Activated naive CD4-positive, alpha-beta T cell treated with anti-CD3 and anti-CD28 coated beads, Interleukin-2, amount 10 ng/mL, durations not matched to agents 7 days and 5 days (primary cell): ENCODE results near the gene TBC1D8.
"Not testable (repeated sequence)": the region's sequence is repeated elsewhere in the genome, so short reads cannot be mapped to it uniquely, and the experiment has no call there.

Source experiments
- CTCF ChIA-PET: fragments of 350-600 bp; sonication (Branson Sonifier 250); formaldehyde crosslinking; loops from one replicate; lab custom pipeline; 2021; ENCODE audit warnings: antibody characterized with exemption; lab: Charles Lee
- DNase-seq: peaks from one replicate; pipeline ENCODE4 v3.0.0-alpha.2; 2020
- H3K27ac Mint-ChIP-seq: one replicate; pipeline ENCODE4 v1.8.0; 2021; ENCODE audit warnings: mild to moderate bottlenecking, moderate library complexity, mixed read lengths
- H3K27me3 Mint-ChIP-seq: one replicate; pipeline ENCODE4 v1.8.0; 2021; ENCODE audit warnings: mild to moderate bottlenecking, mixed read lengths
- H3K36me3 Mint-ChIP-seq: one replicate; pipeline ENCODE4 v1.8.0; 2021; ENCODE audit warnings: mixed read lengths
- H3K4me1 Mint-ChIP-seq: one replicate; pipeline ENCODE4 v1.8.0; 2021; ENCODE audit warnings: mixed read lengths
- H3K4me3 Mint-ChIP-seq: one replicate; pipeline ENCODE4 v1.8.0; 2021; ENCODE audit warnings: mild to moderate bottlenecking, moderate library complexity, mixed read lengths
- H3K9me3 Mint-ChIP-seq: one replicate; pipeline ENCODE4 v1.8.0; 2021; ENCODE audit warnings: mixed read lengths

Gene TBC1D8

DNA sequence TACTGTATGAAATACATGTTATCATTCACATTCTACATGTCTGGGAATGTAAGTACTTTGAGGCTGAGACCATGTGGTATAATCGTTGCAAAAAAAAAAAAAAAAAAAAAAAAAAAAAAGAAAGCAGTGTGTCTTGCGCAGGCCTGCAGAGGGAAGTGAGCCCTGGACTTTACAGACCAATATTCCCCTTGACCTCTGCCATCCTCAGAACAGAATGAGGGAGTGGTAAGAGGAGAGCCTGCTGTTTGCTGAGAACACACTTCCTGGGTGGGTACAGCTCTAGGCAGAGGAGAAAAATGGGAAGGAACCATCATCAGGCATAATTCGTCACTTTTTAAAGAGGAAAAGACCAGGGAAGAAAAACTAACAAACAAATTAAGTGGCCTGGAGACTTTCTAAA is 28.8 kb upstream of the TBC1D8 start:
- H3K36me3 Mint-ChIP-seq = no peaks in the 10 kb centered on the region
- CTCF ChIA-PET = interaction anchor here (0.7 to 1.1 kb wide), 2 partner anchors 24 to 167 kb away, joined by 3 read pairs; no protein-coding TSS in a partner anchor
- H3K4me1 Mint-ChIP-seq = no peaks in the 10 kb centered on the region
- no peak overlapping the region for H3K4me3 Mint-ChIP-seq
- no peaks in the 10 kb centered on the region for H3K9me3 Mint-ChIP-seq
- H3K27ac Mint-ChIP-seq = no peak overlapping the region
- DNase-seq = no peak
- H3K27me3 Mint-ChIP-seq = no peaks in the 10 kb centered on the region

- CTCF ChIA-PET = no interaction called here
- no peak overlapping the region for H3K27ac Mint-ChIP-seq
- H3K4me3 Mint-ChIP-seq = no peak overlapping the region
- H3K9me3 Mint-ChIP-seq = peaks cover 11% of the 10 kb centered on the region
- H3K36me3 Mint-ChIP-seq = no peaks in the 10 kb centered on the region
- no peak for DNase-seq
- H3K4me1 Mint-ChIP-seq = peaks cover 6% of the 10 kb centered on the region
- no peaks in the 10 kb centered on the region for H3K27me3 Mint-ChIP-seq
Measured at GRCh38 chr2:101176803-101177202, 25.6 kb upstream of the TBC1D8 start.

DNA sequence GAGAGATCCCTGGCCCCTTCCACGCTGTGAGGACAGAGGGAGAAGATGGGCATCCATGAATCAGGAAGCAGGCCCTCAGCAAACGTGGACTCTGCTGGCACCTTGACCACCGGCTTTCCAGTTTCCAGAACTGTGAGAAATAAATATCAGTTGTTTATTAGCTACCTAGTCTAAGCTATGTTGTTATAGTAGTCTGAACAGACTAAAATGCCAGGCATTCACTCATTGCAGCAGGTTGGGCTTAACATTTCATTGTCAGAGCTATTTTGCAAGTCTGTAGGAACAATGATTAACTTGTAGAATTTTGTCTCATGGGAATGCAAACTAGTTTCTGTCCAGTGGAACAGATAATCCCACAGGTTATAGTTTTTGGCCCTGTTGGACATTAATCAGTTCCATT is 24.8 kb upstream of the TBC1D8 start:
- no peaks in the 10 kb centered on the region for H3K36me3 Mint-ChIP-seq
- CTCF ChIA-PET = interaction anchor here (0.9 kb wide), 1 partner anchor 29 kb away, joined by 3 read pairs; no protein-coding TSS in a partner anchor
- H3K9me3 Mint-ChIP-seq = peaks cover 15% of the 10 kb centered on the region
- no peak for DNase-seq
- no peak overlapping the region for H3K27ac Mint-ChIP-seq
- peaks cover 6% of the 10 kb centered on the region for H3K4me1 Mint-ChIP-seq
- no peaks in the 10 kb centered on the region for H3K27me3 Mint-ChIP-seq
- no peak overlapping the region for H3K4me3 Mint-ChIP-seq

GRCh38 chr2:101173707-101174295 is 22.6 kb upstream of the TBC1D8 start:
- peaks cover 25% of the 10 kb centered on the region for H3K9me3 Mint-ChIP-seq
- no peak overlapping the region for H3K27ac Mint-ChIP-seq
- H3K36me3 Mint-ChIP-seq = no peaks in the 10 kb centered on the region
- no peak overlapping the region for H3K4me3 Mint-ChIP-seq
- no peak for DNase-seq
- CTCF ChIA-PET = interaction anchor here (0.8 to 1.5 kb wide), 2 partner anchors 9 to 31 kb away, joined by 3 to 5 read pairs; no protein-coding TSS in a partner anchor
- H3K27me3 Mint-ChIP-seq = no peaks in the 10 kb centered on the region
- peaks cover 6% of the 10 kb centered on the region for H3K4me1 Mint-ChIP-seq

GRCh38 chr2:101169822-101170221 is 18.6 kb upstream of the TBC1D8 start:
- H3K4me3 Mint-ChIP-seq, H3K27me3 Mint-ChIP-seq, CTCF ChIA-PET, H3K27ac Mint-ChIP-seq, DNase-seq, H3K36me3 Mint-ChIP-seq: not testable (repeated sequence)
- Mint-ChIP-seq H3K4me1 (peaks cover 12% of the 10 kb centered on the region), H3K9me3 (peaks cover 27% of the 10 kb centered on the region)

DNA sequence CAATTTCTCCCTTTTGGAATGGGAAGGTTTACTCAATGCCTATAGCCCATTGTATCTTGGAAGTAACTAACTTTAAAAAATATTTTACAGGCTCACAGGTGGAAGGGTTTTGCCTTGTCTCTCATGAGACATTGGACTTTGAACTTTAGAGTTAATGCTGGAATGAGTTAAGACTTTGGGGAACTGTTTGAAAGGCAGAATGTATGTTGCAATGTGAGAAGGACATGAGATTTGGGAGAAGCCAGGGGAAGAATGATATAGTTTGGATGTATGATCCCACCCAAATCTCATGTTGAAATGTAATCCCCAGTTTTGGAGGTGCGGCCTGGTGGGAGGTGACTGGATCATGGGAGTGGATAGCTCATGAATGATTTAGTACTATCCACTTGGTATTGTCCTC is 17.5 kb upstream of the TBC1D8 start:
- Mint-ChIP-seq H3K27ac (no peak overlapping the region), H3K9me3 (peaks cover 23% of the 10 kb centered on the region), H3K36me3 (no peaks in the 10 kb centered on the region), H3K4me3 (no peak overlapping the region), H3K27me3 (no peaks in the 10 kb centered on the region), H3K4me1 (peaks cover 8% of the 10 kb centered on the region)
- CTCF ChIA-PET = no interaction called here
- DNase-seq = no peak

DNA sequence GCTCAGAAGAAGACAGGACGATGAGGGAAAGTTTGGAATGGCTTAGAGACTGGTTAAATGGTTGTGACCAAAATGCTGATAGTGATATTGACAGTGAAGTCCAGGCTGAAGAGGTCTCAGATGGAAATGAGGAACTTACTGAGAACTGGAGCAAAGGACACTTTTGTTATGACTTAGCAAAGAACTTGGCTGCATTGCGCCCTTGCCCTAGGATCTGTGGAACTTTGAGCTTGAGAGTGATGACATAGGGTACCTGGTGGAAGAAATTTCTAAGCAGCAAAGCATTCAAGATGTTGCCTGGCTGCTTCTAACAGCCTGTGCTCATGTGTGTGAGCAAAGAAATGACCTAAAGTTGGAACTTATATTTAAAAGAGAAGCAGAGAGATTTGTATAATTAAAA is 16.4 kb upstream of the TBC1D8 start:
- H3K9me3 Mint-ChIP-seq = peaks cover 20% of the 10 kb centered on the region
- CTCF ChIA-PET, H3K27me3 Mint-ChIP-seq, H3K36me3 Mint-ChIP-seq, H3K27ac Mint-ChIP-seq, H3K4me1 Mint-ChIP-seq, DNase-seq, H3K4me3 Mint-ChIP-seq: not testable (repeated sequence)

- H3K27me3 Mint-ChIP-seq = no peaks in the 10 kb centered on the region
- CTCF ChIA-PET = no interaction called here
- no peak for DNase-seq
- H3K4me3 Mint-ChIP-seq = no peak overlapping the region
- peaks cover 5% of the 10 kb centered on the region for H3K4me1 Mint-ChIP-seq
- no peak overlapping the region for H3K27ac Mint-ChIP-seq
- peaks cover 3% of the 10 kb centered on the region for H3K9me3 Mint-ChIP-seq
- no peaks in the 10 kb centered on the region for H3K36me3 Mint-ChIP-seq
Measured at GRCh38 chr2:101164021-101164420, 12.8 kb upstream of the TBC1D8 start.

DNA sequence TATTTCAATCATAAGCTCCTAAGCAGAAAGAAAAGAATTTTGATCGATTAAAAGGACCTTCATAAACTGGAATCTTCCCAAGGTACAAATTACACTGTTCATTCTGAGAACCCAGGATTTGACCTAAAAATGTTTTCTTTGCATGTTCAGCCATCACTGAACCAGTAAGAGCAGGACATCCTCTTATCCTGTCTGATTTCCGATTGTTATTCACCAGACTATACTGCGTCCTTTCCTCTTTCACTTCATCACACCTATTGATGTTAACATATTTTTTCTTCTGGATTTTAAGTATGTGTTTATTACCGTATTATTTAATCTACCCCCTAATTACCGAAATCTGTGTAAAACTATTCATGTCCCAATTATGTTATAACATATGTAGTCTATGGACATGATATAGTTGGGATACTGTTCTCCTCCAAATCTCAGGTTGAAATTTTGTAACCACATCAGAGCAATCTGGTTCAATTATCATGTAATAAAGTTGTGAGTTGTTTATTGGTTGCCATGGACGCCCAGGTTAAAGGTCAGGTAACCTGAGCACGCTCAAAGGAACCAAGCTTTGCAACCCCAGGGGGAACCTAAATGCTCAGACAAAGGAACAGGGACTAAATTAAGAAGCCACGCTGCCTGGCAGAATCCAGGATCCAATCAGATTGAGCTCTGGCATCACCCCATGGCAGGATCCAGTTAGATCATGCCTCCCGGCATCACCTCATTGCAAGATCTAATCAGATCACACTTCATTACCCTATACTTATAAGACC is 11.6 kb upstream of the TBC1D8 start:
- Mint-ChIP-seq H3K4me3 (no peak overlapping the region), H3K4me1 (peaks cover 5% of the 10 kb centered on the region), H3K27me3 (no peaks in the 10 kb centered on the region), H3K27ac (no peak overlapping the region), H3K9me3 (no peaks in the 10 kb centered on the region), H3K36me3 (no peaks in the 10 kb centered on the region)
- CTCF ChIA-PET = interaction anchor here (0.6 kb wide), 1 partner anchor 300 kb away, joined by 3 read pairs; no protein-coding TSS in a partner anchor
- DNase-seq = no peak

DNA sequence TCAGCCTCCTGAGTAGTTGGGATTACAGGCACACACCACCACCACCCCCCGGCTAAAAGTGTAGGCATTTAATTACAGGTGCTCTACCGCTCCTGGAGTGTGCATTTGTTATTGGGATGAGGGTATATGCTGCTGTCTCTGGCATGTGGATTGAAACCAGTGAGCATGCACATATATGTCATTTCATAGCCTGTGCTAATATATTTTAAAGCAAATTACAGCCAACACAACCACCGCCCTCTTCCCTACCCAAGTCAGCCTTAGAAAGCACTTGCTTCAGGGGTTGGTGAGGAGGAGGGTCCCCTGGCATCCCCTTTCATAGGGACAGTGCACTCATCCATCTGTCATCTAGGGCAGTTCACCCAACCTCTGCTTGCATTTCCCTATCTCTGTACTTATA is 10.5 kb upstream of the TBC1D8 start:
- no peak overlapping the region for H3K4me3 Mint-ChIP-seq
- H3K4me1 Mint-ChIP-seq = peaks cover 3% of the 10 kb centered on the region
- CTCF ChIA-PET = interaction anchor here (0.6 kb wide), 1 partner anchor 299 kb away, joined by 3 read pairs; no protein-coding TSS in a partner anchor
- no peaks in the 10 kb centered on the region for H3K9me3 Mint-ChIP-seq
- H3K27me3 Mint-ChIP-seq = peaks cover 6% of the 10 kb centered on the region
- H3K27ac Mint-ChIP-seq = no peak overlapping the region
- H3K36me3 Mint-ChIP-seq = no peaks in the 10 kb centered on the region
- DNase-seq = no peak

DNA sequence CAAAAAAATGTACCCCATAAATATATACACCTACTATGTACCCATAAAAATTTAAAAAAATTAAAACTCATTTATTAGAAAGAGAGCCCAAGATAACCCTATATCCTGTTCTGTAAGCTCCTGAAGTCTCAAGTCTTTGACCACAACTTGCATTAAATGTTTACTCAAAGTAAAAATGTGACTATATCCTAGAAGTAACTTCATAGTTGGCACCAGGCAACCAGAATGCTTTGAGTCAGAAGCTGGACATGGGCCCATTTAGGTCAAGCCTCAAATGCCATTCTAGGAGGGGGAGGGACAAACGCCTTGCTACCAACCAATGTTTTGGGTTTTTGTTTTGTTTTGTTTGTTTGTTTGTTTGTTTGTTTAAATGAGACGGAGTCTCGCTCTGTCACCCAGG is 9.3 kb upstream of the TBC1D8 start:
- no peaks in the 10 kb centered on the region for H3K4me1 Mint-ChIP-seq
- no peak for DNase-seq
- H3K27me3 Mint-ChIP-seq = peaks cover 8% of the 10 kb centered on the region
- H3K4me3 Mint-ChIP-seq = no peak overlapping the region
- H3K9me3 Mint-ChIP-seq = no peaks in the 10 kb centered on the region
- H3K27ac Mint-ChIP-seq = no peak overlapping the region
- no peaks in the 10 kb centered on the region for H3K36me3 Mint-ChIP-seq
- CTCF ChIA-PET = no interaction called here

GRCh38 chr2:101159526-101159925 is 8.3 kb upstream of the TBC1D8 start:
- Mint-ChIP-seq H3K9me3 (no peaks in the 10 kb centered on the region), H3K4me3 (no peak overlapping the region), H3K27me3 (peaks cover 17% of the 10 kb centered on the region), H3K36me3 (no peaks in the 10 kb centered on the region), H3K4me1 (no peaks in the 10 kb centered on the region), H3K27ac (no peak overlapping the region)
- no peak for DNase-seq
- CTCF ChIA-PET = no interaction called here

DNA sequence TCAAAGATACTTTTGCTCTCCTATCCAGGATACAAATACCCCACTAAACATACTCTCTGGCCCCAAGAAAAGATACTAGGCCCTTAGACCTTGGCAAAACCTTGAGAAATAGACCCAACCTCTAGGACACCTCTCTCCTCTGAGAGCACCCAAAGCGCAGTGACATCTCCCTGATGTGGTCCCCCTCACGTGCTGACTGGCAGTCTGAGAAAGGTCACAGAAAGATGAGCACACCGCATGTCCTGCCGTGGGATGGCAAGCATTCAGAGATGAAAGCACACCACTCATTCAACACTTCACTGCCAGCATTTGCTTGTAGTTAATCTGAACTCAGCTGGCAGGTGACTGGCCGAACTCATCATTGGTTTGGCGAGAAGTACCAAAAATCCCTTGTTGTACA is 6.1 kb upstream of the TBC1D8 start:
- no peaks in the 10 kb centered on the region for H3K36me3 Mint-ChIP-seq
- no peak overlapping the region for H3K4me3 Mint-ChIP-seq
- no peak for DNase-seq
- CTCF ChIA-PET = no interaction called here
- peaks cover 5% of the 10 kb centered on the region for H3K4me1 Mint-ChIP-seq
- H3K9me3 Mint-ChIP-seq = no peaks in the 10 kb centered on the region
- H3K27ac Mint-ChIP-seq = no peak overlapping the region
- H3K27me3 Mint-ChIP-seq = peaks cover 38% of the 10 kb centered on the region

DNA sequence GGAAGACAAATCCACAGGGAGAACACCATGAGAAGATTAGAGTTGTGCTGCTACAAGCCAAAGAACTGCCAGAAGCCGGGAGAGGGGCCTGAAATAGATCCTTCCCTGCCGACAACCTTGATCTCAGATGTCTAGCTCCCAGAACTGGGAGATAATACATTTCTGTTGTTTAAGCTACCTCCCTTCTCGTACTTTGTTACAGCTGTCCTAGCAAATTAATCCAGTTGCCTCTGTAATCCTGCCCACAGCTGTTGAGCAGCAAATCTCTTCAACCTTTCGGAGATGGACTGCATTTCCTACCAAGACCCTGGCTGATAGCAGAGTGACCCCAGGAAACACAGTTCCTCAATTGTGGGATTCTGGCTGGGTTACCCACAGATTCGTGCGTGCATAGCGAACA is 2.6 kb upstream of the TBC1D8 start:
- H3K36me3 Mint-ChIP-seq = no peaks in the 10 kb centered on the region
- CTCF ChIA-PET = no interaction called here
- no peak overlapping the region for H3K27ac Mint-ChIP-seq
- peaks cover 20% of the 10 kb centered on the region for H3K4me1 Mint-ChIP-seq
- no peak for DNase-seq
- H3K4me3 Mint-ChIP-seq = no peak overlapping the region
- peaks cover 69% of the 10 kb centered on the region for H3K27me3 Mint-ChIP-seq
- H3K9me3 Mint-ChIP-seq = no peaks in the 10 kb centered on the region
